HG03045 (cell line): ENCODE data around the gene MAP2K3.
A peak's percentile ranks its signal among the peaks of the same experiment; 100 is the strongest.

Experiments
- ATAC-seq: cut with Tn5 transposase; IDR thresholded peaks from one replicate; pipeline ENCODE4 v1.9.1; 2021; ENCODE audit warnings: mild to moderate bottlenecking, moderate library complexity; ENCODE audit not compliant: unreplicated experiment

Gene MAP2K3

DNA sequence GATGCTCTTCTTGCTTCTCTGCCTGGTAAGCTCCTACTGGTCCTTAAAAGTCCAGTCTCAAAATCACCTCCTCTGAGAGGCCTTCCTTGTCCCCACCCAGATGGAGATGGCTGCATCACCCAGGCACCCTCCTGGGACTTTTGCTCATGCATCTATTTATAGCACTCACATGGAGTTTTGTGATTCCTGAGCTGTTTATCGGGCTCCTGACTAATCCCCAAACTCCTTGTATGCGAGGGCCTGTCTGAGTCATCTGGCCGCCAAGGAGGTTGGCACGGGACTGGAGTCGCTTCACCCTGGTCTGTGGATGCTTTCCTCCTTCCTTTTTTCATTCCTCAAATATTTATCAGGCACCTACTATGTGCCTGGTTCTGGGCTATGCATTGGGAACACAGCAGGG is 2.3 kb upstream of the MAP2K3 start:
- no peak for ATAC-seq

DNA sequence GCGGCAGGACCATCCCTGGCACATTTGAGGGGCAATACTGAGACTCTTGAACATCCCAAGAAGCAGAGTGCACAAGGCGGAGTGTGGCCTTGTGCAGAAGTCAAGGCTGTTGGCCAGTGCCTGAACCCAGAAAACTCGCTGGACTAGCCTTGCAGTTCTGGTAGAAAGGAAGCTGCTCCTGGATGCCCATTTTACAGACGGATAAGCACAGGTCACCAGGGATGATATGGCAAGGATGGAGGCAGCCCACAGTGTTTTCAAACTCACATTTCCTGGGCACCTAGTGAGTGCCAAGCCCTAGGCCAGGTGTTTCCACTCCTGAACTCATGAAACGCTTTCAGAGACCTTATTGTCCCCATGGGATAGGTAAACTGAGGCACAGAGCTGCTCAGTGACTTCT is 1.7 kb upstream of the MAP2K3 start:
- ATAC-seq: no peak

DNA sequence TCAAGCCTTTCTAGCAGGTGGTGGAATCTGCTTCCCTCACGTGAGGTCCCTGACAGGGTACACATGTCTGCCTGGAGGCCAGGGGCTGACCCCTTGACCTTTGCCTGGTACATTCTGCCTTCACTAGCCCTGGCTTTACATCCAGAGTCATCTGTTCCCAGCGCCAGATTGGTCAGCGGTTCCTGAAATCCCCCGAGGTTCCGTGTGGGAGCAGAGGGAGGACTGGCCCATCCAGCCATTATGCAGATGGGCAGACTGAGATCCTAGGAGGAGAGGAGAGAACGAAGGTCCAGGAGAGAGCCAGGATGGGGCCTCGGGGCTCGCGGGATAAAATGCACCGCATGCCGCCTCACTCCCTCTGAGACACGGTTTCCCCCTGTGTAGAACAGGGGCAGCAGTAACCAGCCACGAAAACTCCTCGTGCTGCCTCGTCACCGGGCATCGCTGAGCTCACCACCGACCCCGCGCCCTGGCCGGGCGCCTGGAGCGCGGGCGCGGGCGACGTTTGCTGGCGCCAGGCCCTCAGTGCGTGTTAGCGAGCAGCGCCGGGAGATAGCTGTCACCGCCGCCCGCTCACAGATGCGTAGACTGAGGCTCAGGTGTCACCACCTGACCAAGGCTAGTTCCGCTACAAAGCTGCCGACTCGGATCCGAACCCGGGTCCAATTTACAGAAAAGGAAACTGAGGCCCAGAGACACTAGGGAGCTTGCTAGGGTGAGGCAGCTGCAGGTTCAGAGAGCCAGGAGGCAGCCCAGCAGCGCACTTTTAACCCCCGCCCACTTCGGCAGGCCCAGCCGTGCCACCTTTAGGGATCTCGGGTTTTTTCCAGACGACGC is 811 bp upstream of the MAP2K3 start:
- ATAC-seq: peak; percentile 17

DNA sequence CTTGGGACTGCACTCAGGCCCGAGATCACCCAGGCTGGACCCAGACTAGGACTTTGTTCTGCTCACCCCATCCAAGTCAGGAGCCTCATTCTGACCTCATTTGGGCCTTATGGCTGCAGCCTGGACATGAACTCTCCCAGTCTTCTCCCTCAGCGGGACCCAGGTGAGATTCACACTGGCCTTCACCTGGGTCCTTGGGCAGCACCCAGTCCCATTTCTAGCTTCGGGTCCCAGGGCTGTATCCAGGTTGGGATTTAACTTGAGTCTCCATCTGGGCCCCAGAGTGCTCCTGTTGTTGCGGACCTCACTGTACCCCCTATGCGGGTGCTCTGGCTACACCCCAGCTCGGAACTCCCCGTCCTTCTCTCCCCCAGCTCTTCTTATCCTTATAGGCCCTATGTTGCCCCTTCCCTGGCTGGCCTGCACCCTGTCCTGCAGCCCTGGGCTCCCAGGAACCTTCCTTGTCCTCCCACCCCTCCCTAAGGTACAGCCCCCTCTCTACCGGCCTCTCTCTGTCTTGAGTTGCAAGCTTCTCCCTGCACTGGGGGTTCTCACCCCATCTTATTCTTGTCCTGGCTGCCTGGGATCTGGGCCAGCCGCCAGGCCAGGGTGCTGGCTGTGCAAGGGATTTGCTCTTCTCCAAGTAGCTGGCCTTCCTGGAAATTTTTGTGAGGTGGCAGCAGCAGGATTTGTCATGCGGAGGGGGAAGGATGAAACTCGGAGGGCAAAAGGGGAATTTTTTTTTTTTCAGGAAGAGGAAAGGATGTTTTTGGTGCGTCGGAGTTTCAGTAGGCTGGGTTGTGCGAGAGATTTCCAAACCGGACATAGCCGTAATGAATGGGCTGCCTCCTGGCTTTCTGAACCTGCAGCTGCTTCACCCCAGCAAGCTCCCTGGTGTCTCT is 904 bp downstream of the MAP2K3 start:
- no peak for ATAC-seq

DNA sequence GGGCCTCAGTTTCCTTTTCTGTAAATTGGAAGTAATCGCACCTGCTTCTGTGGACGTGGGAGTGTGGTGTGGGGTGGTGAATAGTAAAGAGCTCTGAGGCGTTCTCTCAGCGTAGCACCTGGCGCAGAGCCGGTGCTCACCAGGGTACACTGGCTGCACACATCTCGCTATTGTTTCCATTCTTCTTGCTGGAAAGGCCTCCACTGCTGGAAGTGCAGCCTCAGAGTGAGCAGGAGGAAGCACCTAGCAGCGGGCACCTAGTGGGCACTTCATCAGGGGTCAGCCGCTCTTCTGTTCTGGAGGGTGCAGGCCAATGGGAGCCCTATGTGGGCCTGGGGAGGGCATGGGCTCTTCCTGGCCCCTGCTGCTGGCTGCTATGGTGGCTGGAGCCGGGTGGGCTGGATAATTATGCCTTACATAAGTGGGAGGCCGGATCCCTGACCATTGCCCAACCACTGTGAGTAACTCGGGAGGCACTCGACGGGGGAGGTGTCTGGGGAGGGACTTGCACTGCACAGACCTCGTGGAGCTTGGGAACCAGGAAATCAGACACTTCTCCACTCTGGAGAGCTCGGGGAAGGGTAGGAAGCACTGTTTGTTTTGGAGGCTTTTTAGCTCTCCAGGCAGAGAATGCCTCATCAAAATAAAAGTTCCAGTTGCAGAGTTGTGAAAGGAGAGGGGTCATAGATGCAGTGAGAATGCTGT is 1.7 kb downstream of the MAP2K3 start:
- ATAC-seq: no peak

DNA sequence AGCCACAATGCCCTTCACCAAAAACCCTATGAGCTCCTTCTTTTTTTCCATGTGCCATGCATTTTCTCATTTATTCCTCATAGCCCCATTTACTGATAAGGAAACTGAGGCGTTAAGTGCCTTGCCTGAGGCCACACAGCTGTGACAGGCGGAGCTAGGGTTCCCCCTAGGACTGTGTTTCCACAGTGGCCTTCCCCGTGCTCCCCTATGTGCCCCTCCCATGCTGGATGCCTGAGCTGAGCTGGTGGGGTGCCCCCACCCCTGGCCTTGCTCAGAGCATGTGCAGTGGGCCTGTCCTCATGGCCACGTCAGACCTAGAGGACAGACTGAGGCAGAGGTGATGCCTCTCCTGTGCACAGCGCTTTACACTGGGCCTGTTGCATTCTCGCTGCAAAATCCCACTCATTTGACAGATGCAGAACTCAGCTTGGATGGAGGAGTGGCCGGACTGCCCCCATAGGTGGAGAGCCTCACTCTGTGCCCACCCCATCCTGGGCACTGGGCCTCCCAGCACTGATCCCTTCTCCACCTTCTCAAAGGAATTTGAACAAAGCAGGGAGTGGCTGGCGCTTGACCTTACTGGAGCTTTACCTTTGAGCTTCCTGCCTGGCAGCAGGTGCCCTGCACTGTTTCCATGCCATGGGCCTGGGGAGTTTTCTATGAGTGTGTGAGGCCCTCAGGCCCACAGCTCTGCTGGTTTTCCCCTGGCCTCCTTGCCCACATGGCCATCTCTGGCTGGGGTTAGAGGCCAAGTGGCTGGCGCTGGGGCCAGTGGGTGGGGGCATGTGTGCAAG is 2.6 kb downstream of the MAP2K3 start:
- no peak for ATAC-seq

DNA sequence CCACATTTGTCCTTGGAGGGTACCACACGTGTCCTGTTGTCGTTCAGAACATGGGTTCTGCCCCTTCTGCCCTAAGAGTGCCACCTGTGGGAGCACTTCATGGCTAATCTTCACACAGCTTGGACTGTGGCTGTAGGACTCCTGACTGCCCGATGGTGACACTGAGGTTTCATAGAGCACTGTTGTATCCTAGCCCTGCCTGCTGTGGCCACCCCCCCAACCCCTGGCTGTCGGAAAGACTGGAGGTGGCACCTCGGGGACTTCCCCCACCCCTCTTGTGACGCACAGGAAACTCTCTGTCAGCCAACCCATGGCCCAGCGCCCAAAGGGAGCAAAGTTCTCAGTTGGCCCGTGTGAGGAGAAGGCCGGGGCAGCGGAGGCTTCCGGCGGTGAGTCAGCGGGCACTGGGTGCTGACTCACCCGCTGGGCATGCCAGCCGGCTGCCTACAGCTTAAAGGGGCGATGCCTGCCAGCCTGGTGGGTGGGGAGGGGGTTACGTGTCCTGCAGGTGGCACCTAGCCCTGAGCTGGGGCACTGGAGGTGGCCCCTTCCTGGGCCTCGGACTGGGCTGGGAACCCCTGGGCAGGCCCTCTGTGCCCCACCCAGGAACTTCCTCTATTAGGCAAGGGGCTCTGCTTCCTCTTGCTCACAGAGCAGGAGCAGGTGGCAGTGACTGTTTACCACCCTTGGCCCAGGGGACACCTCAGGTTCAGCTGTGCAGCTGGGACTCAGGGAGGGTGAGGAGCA is 3.4 kb downstream of the MAP2K3 start:
- peak; percentile 30 for ATAC-seq

DNA sequence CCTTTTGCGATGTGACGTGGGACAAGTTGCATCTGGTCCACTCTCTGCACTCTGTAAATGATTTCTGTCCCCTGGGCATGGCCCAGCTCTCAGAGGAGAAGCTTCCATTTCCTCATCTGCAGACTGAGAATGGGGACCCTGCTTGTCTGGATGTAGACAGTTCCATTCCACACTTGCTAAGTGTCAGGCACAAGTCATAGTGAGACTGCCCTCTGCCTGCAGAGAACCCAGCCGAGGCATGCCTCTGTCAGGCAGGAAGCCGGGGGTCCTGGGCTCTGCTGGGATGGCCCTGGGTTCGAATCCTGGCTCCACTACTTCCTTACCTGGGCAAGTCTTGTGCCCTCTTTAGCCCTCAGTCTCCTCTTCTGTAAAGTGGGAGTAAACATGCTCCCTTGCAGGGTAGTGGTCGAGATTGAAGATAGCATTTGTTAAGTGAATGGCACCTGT is 4.1 kb downstream of the MAP2K3 start:
- ATAC-seq: no peak

DNA sequence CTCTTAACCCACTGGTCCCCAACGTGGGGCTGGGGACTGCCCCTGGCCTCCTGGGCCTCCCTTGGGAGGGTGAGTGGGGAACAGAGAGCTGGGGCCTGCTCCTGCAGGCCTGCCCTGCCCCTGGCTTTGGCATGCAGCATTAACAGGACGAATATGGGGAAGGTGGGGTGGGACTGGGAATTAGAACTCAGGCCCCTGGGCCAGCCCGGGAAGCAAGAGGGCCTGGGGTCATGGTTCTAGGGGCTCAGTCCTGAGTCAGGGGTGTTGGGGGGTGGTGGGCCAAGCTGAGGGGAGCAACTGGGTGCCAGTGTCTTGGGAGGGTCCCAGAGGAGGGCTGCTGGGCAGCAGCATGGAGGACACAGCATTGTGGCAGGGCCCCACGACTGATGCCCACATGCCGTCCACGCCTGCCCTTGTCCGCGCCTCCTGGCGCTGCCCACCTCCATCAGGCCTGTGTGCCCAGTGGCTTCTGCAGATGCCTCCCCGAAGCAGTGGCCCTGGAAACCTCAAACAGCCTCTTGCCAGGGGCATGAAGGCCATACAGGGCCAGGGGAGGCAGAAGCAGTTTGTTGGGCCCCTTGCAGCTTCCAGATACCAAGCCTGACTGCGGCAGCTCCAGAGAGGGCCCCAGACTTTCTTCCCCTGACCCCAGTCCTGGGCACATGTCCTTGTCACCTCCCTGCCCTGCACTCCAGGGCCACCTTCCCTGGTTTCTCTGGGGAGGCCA is 4.8 kb downstream of the MAP2K3 start:
- ATAC-seq: no peak

DNA sequence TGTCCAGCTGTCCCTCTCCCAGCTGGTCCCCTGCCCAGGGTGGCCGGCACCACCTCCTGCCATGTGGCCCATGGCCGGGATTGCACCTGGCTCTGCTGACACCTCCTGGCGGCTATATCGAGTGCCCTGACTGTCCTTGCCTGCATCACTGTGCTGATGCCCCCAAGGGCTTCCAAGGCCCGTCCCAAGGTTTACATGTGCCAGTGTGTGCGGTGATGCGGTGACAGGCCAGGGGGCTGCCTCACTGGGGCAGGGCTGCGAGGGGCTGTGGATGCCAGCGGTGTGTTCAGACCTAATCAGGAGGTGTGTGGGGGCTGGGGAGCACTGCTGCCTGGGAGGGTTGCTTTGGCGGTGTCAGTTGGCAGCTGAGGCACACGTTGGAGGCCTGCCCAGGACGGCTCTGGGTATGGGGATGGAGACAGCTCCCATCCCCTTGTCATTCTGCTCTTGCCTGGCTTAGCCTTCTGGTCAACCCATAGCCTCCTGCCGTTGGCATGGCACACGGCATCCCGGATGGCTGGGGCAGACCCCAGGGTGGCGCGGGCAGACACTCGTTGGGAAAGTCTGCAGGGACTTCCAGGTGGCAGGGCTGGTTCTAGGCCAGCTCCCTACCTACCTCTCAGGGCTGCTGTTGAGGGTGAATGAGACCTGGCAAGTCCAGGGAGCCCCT is 5.5 kb downstream of the MAP2K3 start:
- no peak for ATAC-seq

DNA sequence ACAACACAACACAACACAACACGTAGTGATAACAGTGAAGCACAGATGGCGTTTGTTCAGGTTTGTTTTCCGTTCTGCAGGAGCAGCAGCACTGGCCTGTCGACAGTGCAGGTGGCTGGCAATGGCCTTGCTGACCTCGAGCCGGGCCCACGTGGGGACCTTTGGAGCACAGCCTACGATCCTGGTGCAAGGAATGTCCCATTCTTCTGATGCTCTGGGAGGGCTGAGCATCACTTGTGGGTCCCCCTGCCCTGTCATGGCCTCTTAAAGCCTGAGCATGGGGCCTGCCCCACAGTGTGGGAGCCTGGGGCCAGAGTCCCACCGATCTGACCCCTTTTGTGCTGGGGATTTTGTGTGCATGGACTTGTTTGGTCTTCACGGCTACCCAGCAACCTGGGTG is 6.8 kb downstream of the MAP2K3 start:
- no peak for ATAC-seq

DNA sequence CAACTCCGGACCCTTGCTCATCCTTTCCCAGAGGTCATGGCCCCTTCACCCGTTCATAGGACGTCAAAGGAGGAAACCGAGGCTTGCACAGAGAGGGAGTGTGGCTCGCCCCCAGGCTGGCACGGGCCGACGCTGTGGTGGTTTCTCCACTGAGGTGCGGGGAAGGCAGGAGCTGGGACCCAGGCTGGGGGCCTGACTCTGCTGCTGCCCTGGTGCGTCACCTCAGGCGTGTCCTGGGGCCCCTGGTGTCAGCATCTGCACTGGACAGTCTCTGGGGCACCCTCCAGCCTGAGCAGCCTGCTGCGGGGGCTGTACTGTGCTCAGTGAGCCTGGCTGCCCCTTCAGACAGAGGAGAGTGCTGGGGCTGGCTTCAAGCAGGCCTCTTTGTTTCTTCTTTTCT is 7.4 kb downstream of the MAP2K3 start:
- ATAC-seq: no peak

DNA sequence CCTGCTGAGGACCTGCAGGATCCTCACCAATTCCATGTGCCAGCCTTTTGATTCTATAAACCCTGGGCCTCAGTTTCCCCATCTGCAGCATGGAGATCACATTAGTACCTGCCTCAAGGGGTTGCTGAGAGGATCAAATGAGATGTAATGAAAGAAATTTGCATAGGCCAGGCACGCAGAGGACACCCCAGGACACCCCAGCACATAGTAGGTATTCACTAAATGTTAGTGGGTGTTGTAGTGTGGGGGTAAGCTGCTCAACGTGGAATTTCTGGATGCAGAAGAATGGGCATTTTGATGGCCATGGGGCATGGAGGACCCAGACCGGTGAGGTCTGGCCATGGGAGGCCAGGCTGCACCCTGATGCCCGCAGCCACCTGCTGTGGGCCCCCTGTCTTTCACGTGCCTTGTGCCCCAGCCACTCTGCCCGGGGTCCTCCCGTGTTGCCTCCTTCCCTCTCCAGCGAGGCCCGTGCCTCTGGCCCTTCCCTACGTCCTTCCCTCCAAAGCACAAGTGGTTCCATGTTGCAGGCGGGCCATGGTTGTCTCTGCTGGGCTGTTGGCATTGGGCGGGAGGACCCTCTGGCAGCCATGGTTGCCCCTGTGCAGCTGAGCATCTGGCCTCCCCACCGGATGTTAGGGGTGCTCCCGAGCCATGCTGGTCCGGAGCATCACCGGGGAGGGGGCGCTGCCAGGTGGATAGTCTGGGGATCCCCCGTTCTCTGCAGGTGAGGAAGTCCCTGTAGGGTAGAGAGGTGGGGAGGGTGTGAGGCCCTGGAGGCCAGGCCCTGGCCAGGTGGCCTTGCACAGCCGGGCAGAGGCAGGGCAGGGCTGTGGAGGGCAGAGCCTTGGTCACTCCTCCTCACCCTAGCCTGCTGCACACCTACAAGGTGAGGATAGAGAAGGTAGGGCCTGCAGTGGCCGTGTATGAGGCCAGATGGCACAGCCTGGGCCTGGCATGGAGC is 8.6 kb downstream of the MAP2K3 start:
- no peak for ATAC-seq

DNA sequence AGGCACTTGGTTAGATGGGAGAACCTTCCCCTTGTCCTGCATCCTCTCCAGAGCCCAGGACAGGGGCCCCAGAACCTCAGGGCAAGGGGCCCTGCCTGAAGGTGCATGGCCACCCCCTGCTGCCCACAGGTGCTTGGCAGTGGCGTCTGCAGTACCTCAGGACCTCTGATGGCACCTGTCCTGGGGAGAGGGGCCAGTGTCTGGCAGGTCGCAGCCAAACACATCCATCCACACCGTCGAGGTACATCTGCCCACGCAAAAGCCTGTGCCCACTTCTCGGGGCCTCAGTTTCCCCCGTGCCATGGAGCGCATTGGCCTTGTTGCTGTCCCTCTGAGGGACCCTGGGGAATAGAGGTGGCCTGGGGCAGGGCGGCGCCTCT is 9.3 kb downstream of the MAP2K3 start:
- no peak for ATAC-seq

DNA sequence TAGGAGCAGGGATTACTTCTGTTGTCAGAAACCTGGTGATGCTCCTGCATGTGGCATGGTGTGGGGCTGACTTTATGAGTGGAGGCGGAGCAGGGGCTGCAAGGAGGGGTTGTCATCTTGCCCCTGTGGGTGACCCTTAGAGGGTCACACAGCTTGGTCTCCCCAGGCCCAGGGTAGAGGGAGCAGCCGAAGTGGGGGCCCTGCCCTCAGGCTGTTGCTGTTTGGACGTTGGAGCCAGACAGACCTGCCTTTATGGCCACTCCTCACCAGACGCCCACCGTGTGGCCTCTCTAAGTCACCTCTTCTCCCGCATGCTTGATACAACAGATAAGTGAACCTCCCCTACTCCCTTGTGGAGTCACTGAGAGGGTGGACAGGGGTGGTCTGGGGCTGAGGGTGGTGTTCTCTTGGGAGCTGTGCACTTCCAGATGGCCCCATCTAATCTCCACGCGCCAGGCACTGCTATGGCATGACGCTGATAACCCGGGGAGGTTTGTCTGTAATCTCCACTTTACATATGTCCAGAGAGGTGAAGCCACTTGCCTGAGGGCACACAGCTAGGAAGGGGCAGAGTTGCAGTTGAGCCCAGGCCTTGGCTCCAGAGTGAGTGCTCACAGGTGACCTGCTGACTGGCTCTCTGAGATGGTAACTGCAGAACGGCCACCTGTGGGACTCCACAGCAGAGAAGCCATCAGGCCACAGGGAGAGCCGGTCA is 10.0 kb downstream of the MAP2K3 start:
- no peak for ATAC-seq

DNA sequence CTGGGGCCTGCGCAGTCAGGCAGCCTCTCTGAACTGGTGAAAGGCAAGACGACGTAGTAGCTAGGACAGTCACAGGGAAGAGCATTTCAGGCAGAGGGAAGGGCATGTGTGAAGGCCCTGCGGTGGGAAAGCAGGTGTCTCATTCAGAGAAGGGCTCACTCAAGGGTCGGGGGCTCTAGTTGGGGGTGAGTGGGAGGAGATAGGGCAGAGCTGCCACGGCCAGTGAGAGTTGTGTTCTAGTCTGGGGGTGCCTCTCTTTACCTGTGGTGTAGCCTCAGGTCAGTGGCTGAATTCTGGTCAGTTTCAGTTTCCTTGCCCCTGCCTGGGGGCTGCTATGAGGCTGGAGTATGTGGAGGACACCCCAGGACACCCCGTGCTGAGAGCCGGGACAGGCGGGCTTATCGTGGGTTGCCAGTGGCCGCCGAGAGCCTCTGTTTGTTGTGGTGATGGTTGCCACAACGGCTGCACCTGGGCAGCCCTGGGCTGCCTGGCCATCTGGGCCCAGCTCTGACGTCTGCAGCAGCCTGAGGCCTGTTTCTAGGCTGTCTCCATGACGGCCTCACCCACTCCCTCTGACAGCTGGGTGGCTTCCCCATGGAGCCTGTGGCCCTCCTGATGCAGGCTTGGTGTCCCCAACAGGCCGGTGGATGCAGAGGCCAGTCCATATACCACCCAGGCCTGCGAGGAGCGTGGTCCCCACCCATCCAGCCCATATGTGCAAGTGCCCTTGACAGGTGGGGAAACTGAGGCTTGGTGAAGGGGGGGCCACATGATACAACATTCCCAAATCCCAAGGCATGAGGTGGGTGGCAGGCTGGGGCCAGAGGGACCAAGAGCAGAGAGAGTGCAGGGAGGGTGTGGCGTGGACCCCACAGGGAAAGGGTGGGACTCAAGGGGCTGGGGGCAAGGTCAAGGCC is 10.8 kb downstream of the MAP2K3 start:
- ATAC-seq: no peak
